Measurements from ENCODE around the gene APC2.
"Not testable (repeated sequence)": the region's sequence is repeated elsewhere in the genome, so short reads cannot be mapped to it uniquely, and the experiment has no call there.

The APC2 gene

GRCh38 chr19:1438035-1438932 lies 11.6 kb upstream of the APC2 start, which contains the start of gene RPS15:
Gene RPS15 (plus strand): TSS chr19:1438396. CDS start chr19:1438426, 30 bp downstream.
- Histone ChIP-seq H3K4me3 (peak within 1 kb of the TSS; percentile 97), H3K9me3 (ENCODE audit: low read depth, low read length) (no peaks in the 10 kb centered on the region), H3K36me3 (ENCODE audit: insufficient read depth, low read length) (peaks cover 54% of the 10 kb centered on the region), H3K27ac (peak within 1 kb of the TSS; percentile 96), H3K9ac (ENCODE audit: insufficient read length) (peak within 1 kb of the TSS; percentile 100)
- TF ChIP-seq POLR2AphosphoS5 (IDR thresholded peaks at IDR 0.05; ENCODE audit: borderline replicate concordance, low read depth, low read length), result peak; percentile 99
- no peak for TF ChIP-seq FOXP2 (optimal IDR thresholded peaks at IDR 0.05; ENCODE audit: control extremely low read depth, extremely low read length, insufficient read depth)
- peak; percentile 66 for DNase-seq (ENCODE audit: low read depth, low spot score)

- TF ChIP-seq POLR2AphosphoS5 (IDR thresholded peaks at IDR 0.05; ENCODE audit: borderline replicate concordance, low read depth, low read length) (no peak), EZH2 (IDR thresholded peaks at IDR 0.05) (no peak), FOXP2 (optimal IDR thresholded peaks at IDR 0.05; ENCODE audit: control extremely low read depth, extremely low read length, insufficient read depth) (no peak)
- no peaks in the 10 kb centered on the region for H3K9me3 ChIP-seq (ENCODE audit: low read depth, low read length)
- no peak for DNase-seq (ENCODE audit: low read depth, low spot score)
- H3K9ac ChIP-seq (ENCODE audit: insufficient read length), result peak overlapping the region; percentile 100
- H3K36me3 ChIP-seq (ENCODE audit: insufficient read depth, low read length), result peaks cover 47% of the 10 kb centered on the region
- H3K4me3 ChIP-seq, result peak overlapping the region; percentile 97
- H3K27ac ChIP-seq, result peak overlapping the region; percentile 96
These were observed 11.0 kb upstream of the APC2 start for GRCh38 chr19:1438933-1439354.

- Histone ChIP-seq H3K4me3 (peak overlapping the region; percentile 97), H3K36me3 (ENCODE audit: insufficient read depth, low read length) (peaks cover 44% of the 10 kb centered on the region), H3K9ac (ENCODE audit: insufficient read length) (peak overlapping the region; percentile 100), H3K27ac (peak overlapping the region; percentile 96)
- H3K9me3 ChIP-seq (ENCODE audit: low read depth, low read length); DNase-seq (ENCODE audit: low read depth, low spot score): not testable (repeated sequence)
These were observed 10.2 kb upstream of the APC2 start for GRCh38 chr19:1439525-1440417.

GRCh38 chr19:1440418-1440801 lies 9.5 kb upstream of the APC2 start:
- Histone ChIP-seq H3K9me3 (ENCODE audit: low read depth, low read length) (no peaks in the 10 kb centered on the region), H3K36me3 (ENCODE audit: insufficient read depth, low read length) (peaks cover 41% of the 10 kb centered on the region), H3K4me3 (peak overlapping the region; percentile 97; the same call in 1 of the 2 replicates), H3K27ac (no peak overlapping the region), H3K9ac (ENCODE audit: insufficient read length) (no peak overlapping the region)
- TF ChIP-seq FOXP2 (optimal IDR thresholded peaks at IDR 0.05; ENCODE audit: control extremely low read depth, extremely low read length, insufficient read depth), result no peak
- TF ChIP-seq POLR2AphosphoS5 (IDR thresholded peaks at IDR 0.05; ENCODE audit: borderline replicate concordance, low read depth, low read length), result no peak
- TF ChIP-seq EZH2 (IDR thresholded peaks at IDR 0.05), result no peak
- no peak for DNase-seq (ENCODE audit: low read depth, low spot score)

- TF ChIP-seq POLR2AphosphoS5 (IDR thresholded peaks at IDR 0.05; ENCODE audit: borderline replicate concordance, low read depth, low read length), result no peak
- Histone ChIP-seq H3K9me3 (ENCODE audit: low read depth, low read length) (no peaks in the 10 kb centered on the region), H3K9ac (ENCODE audit: insufficient read length) (no peak overlapping the region), H3K27ac (no peak overlapping the region), H3K4me3 (no peak overlapping the region), H3K36me3 (ENCODE audit: insufficient read depth, low read length) (peaks cover 38% of the 10 kb centered on the region)
- no peak for DNase-seq (ENCODE audit: low read depth, low spot score)
These were observed 8.9 kb upstream of the APC2 start for GRCh38 chr19:1441022-1441426.

DNA sequence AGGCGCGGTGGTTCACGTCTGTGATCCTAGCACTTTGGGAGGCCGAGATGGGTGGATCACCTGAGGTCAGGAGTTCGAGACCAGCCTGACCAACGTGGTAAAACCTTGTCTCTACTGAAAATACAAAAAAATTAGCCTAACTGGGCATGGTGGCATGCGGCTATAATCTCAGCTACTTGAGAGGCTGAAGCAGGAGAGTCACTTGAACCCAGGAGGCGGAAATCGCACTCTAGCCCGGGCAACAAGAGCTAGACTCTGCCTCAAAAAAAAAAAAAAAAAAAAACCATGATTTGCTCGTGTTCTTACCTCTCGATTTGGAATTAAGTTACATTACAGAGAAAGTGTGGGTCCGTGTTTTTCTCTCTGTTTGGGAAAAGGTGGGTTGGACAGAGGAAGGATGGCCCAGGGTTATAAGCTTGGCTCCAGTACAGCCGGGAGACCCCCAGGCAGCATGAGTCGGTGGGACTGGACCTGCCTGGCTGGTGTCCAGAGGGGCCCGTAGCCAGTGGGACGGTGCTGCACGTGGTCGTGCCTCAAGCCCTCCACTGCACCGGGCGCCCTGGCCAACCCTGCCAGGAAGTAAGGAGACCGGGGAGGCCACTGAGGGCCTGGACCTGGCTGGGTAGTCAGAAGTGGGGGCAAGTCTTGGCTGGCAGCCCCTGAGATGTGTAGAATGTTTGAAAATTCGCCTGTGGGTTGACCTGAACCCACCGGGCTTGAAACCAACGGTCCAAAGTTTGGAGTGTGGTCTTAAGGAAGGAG lies 8.1 kb upstream of the APC2 start:
- TF ChIP-seq EZH2 (IDR thresholded peaks at IDR 0.05) (no peak), FOXP2 (optimal IDR thresholded peaks at IDR 0.05; ENCODE audit: control extremely low read depth, extremely low read length, insufficient read depth) (no peak), POLR2AphosphoS5 (IDR thresholded peaks at IDR 0.05; ENCODE audit: borderline replicate concordance, low read depth, low read length) (no peak)
- Histone ChIP-seq H3K9me3 (ENCODE audit: low read depth, low read length) (no peaks in the 10 kb centered on the region), H3K27ac (peak overlapping the region; percentile 74), H3K4me3 (no peak overlapping the region), H3K36me3 (ENCODE audit: insufficient read depth, low read length) (peaks cover 38% of the 10 kb centered on the region), H3K9ac (ENCODE audit: insufficient read length) (no peak overlapping the region)
- DNase-seq (ENCODE audit: low read depth, low spot score), result no peak

DNA sequence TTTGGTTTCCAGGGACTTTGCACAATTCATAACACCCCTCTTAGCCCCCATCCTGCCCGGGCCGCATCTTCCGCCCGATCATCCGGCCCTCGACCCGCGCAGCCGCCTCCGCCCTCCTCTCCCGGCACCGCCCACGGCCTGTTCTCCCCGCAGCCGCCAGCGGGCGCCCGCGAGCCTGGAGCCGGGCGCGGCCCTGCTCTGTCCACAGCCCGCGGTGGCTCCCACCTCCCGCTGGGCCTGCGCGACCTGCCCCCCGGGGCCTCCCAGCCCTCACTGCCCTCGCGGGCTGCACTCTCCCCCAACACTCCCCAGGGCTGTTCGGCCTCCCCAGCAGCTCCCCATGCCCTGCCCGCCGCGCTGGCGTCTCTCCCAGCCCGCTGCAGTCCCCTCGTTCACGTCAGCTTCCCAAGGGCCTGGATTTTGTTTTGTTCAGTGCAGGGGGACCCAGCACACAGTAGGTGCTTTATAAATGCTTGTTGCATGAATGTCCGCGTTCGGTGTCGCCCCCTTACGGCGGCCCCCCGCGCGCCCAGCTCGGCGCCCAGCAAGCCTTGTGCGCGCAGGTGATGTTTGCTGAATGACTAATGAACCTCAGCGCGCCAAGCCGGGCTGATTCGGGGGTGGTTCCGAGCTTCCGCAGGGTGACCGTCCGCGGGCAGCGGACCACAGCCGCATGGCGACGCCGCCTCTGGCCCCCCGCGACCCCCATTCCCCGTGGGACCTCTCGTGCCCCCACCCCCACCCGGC lies 4.6 kb upstream of the APC2 start:
- no peak overlapping the region for H3K9ac ChIP-seq (ENCODE audit: insufficient read length)
- TF ChIP-seq EZH2 (IDR thresholded peaks at IDR 0.05) (no peak), POLR2AphosphoS5 (IDR thresholded peaks at IDR 0.05; ENCODE audit: borderline replicate concordance, low read depth, low read length) (no peak), FOXP2 (optimal IDR thresholded peaks at IDR 0.05; ENCODE audit: control extremely low read depth, extremely low read length, insufficient read depth) (no peak)
- DNase-seq (ENCODE audit: low read depth, low spot score), result no peak
- peak overlapping the region; percentile 64 for H3K4me3 ChIP-seq
- no peaks in the 10 kb centered on the region for H3K9me3 ChIP-seq (ENCODE audit: low read depth, low read length)
- H3K36me3 ChIP-seq (ENCODE audit: insufficient read depth, low read length), result peaks cover 23% of the 10 kb centered on the region
- H3K27ac ChIP-seq, result no peak overlapping the region

All from SK-N-MC (cell line).